ENCODE data around the gene GRM8.
"Not testable (repeated sequence)": the region's sequence is repeated elsewhere in the genome, so short reads cannot be mapped to it uniquely, and the experiment has no call there.

Gene GRM8

GRCh38 chr7:126690104-126690503 is 562.6 kb downstream of the GRM8 start:
- no peak for DNase-seq (ENCODE audit: low spot score)
- TF ChIP-seq CTCF (IDR thresholded peaks at IDR 0.05; ENCODE audit: extremely low read depth, missing control alignments), result no peak

GRCh38 chr7:126689037-126689436 is 563.7 kb downstream of the GRM8 start:
- no peak for TF ChIP-seq CTCF (IDR thresholded peaks at IDR 0.05; ENCODE audit: extremely low read depth, missing control alignments)
- no peak for DNase-seq (ENCODE audit: low spot score)

- no peak for DNase-seq (ENCODE audit: low spot score)
- TF ChIP-seq CTCF (IDR thresholded peaks at IDR 0.05; ENCODE audit: extremely low read depth, missing control alignments), result no peak
These were observed 566.3 kb downstream of the GRM8 start for GRCh38 chr7:126686474-126686873.

GRCh38 chr7:126685596-126685995 is 567.1 kb downstream of the GRM8 start:
- TF ChIP-seq CTCF (IDR thresholded peaks at IDR 0.05; ENCODE audit: extremely low read depth, missing control alignments), result no peak
- DNase-seq (ENCODE audit: low spot score), result no peak

- no peak for TF ChIP-seq CTCF (IDR thresholded peaks at IDR 0.05; ENCODE audit: extremely low read depth, missing control alignments)
These were observed 567.6 kb downstream of the GRM8 start for GRCh38 chr7:126685018-126685573.

GRCh38 chr7:126682176-126682575 is 570.6 kb downstream of the GRM8 start:
- no peak for TF ChIP-seq CTCF (IDR thresholded peaks at IDR 0.05; ENCODE audit: extremely low read depth, missing control alignments)
- no peak for DNase-seq (ENCODE audit: low spot score)

More at GRCh38 chr7:126685018-126685573, 567.6 kb downstream of the GRM8 start:
- no peak for DNase-seq (ENCODE audit: low spot score)

- DNase-seq (ENCODE audit: low spot score), result not testable (repeated sequence)
These were observed 584.0 kb downstream of the GRM8 start for GRCh38 chr7:126668762-126669161.

- TF ChIP-seq CTCF (IDR thresholded peaks at IDR 0.05; ENCODE audit: extremely low read depth, missing control alignments), result no peak
- no peak for DNase-seq (ENCODE audit: low spot score)
These were observed 584.4 kb downstream of the GRM8 start for GRCh38 chr7:126668367-126668752.
